Esophagus muscularis mucosa (tissue), 3 donors: ENCODE results near the gene NRXN2.

Source experiments
- CTCF ChIP-seq, 3 experiments: fragments of 200-600 bp in 2 of 3; fragments of 450-650 bp in 1 of 3; sonication (generic) in 2 of 3; IDR thresholded peaks; one replicate each; pipeline ENCODE4 v1.5.1; 2017 to 2019; ENCODE audit warnings: antibody characterized with exemption in 3 of 3, mild to moderate bottlenecking in 2 of 3, moderate library complexity in 1 of 3
- EP300 ChIP-seq: sonication (generic); formaldehyde crosslinking; IDR thresholded peaks from one replicate; pipeline ENCODE4 v1.6.1; 2017; ENCODE audit warnings: antibody characterized with exemption

DNA sequence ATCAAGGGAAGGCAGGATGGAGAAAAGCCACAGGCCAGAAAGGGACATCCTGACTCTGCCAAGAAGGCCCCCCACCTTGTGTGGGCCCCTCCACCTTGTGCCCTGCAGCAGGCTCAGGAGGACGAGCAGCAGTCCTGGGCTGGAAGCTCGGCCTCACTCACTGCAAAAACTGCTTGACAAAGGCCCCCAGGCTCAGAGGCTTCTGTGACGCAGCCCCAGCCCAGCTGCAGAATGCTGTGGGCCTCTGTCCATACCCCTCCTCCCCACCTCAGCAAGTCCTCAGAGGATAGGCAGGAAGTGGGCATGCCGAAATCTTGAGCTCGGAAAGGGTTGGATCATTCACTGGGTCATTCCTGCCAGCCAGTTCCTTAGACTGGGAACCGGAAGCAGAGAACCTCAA, 61.9 kb downstream of the NRXN2 start:
- TF ChIP-seq CTCF (IDR thresholded peaks at IDR 0.05) = no peak
- no peak for TF ChIP-seq EP300
